HG02973 (cell line): ENCODE measurements around the gene ARHGAP24.

ENCODE experiments used
- ATAC-seq: cut with Tn5 transposase; IDR thresholded peaks from one replicate; pipeline ENCODE4 v1.9.1; 2021; ENCODE audit warnings: moderate library complexity; ENCODE audit not compliant: unreplicated experiment

The ARHGAP24 gene

DNA sequence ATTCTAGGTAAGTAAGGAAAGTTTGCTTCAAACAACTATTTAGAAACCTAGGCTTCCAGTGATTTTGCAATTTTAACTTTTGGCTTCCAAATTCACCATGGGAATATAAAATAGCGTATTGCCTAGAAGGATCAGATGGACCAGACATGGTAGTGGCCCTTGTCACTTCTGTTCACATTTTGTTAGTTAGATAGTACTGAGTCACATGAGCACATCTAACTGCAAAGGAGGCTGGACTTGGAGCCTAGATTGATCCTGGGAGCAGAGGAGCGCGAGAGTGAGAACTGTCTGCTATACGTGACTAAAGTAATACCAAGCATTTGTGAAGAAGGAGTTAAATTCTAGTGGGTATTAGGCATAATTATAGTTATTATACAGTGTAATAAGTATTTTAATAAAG lies 102.4 kb downstream of the ARHGAP24 start:
- ATAC-seq, result no peak

- ATAC-seq, result no peak
Observed at GRCh38 chr4:85579942-85580341, 105.0 kb downstream of the ARHGAP24 start.

DNA sequence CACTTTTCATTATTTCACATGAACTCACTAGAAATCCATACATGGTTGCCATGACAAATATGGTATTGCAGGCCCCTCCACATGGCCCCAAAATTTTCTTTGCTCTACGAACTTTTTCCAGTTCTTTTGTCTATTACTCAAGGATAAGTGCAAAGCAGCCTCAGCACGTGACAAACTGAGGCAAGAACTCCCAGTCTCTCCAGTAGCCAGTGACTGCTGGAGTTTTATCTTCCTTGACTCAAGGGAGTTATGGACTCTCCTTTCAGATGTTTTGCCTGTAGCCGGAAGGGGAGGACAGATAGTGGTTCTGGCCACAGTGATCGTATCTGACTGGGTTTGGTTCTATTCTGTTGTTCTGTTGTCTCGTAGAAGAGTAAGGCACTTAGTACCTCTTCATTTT lies 105.5 kb downstream of the ARHGAP24 start:
- ATAC-seq, result no peak

- ATAC-seq, result no peak
Observed at GRCh38 chr4:85587952-85588351, 113.0 kb downstream of the ARHGAP24 start.

DNA sequence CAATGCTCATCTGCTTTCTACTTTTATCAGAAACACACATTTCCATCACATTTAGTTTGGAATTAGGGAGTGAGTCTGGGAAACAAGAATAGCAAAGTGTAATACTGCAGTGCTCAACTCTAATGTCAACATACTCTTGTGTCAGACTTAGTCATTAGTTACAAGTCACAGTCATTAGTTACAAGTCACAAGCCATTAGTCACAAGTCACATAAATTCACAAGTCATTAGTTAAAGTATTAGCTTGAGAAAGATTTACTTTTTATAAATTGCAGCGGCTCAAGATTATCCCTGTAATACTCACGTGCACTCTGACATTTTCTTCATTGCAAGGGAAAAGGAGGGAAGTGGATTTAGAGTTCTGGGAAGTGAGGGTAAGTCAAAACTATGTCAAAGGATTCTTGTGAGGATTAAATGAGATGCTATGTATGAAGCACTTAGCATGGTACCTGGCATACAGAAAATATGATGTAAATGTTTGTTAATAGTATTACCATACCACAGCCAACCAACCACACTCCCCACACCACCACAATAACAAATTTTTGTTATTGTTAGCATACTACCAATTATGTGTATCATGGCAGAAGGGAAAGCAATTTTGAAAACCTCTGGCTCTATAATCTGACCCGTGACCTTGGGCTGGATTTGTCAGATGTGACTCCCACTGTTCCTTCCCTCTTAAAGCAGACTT lies 116.6 kb downstream of the ARHGAP24 start:
- ATAC-seq, result no peak

- no peak for ATAC-seq
Observed at GRCh38 chr4:85595098-85595775, 120.3 kb downstream of the ARHGAP24 start.

DNA sequence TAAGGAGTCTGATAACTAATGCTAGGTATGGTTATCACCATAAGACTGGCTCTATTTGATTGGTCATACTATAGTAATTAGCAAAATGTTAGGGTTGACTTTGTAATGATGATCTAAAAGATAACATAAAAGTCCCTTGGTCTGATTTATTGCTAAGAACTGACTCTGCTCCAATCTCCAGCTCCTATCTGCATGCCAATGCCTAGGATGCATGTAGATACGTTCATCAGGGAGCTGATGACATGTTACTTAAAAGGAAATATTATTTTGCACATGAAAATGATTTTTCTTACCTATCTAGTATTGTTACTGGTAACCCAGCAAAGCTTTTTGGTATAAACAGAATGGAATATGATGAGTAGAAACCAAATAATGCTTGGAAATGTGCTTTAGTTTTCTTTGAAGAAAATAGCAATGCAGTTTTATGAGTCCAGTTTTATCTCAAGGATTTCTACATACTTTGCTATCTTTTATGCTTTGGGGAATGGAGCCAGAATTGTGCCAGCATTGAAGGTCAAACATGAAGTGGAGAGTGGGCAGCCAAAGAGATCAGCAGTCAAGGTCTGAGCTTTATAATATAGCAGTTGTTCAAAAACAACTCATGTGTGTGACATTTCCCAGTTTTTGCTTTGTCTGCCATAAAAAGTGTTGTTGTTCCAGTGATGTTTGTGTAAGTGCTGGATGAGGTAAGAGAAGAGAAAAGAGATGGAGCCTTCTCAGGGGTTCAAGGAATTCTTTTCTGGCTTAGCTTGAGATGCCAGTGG lies 121.0 kb downstream of the ARHGAP24 start:
- no peak for ATAC-seq

DNA sequence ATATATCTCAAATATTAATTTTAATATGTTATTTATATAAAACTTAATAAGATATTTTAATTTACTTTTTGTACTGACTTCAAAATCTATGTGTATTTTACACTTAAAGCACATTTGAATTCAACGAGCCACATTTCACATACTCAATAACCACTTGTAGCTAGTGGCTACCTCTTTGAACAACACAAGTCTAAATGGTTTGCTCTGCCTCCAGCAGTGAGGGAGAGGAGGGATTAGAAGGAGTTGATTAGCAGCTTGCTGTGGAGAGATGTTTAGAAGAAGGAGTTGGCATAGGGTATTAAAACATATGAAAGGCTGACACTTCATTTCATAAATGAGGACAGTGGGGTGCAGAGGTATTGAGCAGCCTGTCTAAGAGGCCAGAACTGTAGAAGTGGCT lies 124.0 kb downstream of the ARHGAP24 start:
- no peak for ATAC-seq

DNA sequence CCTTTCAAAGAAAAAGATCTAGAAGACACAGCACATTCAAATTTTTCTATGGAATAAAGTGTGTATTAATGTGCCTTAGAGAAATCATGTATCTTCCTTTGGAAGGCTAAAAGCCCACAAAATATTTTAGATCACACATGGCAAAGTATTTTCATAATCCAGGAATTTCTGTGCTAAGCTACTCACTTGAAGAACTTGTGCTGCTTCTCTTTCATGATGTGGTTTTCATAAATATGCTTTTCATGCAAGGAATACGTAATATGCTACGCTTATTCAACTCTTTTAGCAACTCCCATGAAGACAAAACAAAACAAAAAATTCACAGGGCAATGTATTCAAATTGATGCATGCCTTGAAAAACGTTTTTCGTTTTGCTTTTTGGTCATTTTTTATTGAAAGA lies 125.6 kb downstream of the ARHGAP24 start:
- no peak for ATAC-seq

DNA sequence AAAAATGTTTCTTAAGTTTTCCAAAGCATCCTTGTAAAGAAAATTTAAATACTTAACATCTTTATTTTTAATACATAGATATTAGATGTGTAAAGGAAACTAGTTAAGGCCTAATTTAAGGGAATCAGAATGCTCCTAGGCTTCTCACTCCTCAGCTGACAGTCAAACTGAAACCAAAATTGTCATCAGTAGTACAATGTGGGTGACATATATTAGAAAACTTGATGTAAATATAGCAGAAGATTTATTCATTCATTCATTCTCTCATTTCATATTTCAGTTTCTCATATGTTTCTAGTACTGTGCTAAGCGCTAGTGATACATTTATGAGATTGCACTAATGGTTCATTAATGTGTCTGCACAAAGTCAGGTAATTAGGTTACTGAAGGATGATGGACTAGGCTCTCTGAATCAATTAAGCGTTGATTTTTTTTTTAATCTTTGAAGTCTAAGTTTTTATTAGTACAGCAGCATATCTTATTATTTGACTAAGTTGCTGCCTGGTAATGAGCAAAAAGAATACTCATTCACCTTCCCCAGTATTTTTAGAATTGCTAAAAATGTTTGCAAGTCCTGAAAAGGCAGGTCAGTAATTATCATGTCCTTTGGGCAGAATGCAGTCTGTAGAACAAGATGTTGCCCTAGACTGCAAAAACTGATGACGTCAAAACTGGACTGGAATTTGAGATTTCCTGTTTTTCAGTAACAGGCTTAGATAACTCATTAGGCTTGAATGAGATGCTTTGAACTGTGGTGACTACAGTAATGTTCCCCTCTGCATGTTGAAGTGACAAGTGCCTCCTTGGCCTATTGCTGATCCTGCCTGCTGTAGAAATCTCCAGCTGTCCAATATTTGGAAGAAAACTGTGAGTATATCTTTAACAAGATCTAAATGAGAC lies 128.7 kb downstream of the ARHGAP24 start:
- peak; percentile 64 for ATAC-seq

DNA sequence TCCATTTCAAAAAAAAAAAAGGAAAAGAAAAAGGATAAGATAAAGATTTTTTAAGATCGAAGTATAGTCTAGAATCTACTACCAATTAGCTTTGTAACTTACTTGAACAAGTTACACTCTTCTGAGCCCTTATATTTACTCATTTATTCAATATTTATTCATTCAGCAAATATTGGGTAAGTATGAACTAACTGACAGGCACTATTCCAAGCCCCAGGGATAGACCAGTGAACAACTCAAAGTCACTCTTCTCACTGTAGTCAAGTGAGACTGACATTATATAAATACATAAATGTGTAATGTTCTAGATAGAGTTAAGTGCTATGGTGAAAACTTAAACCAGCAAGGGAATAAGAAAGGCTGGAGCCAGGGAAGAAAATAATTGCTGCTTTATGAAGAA lies 131.6 kb downstream of the ARHGAP24 start:
- no peak for ATAC-seq

- peak; percentile 65 for ATAC-seq
Observed at GRCh38 chr4:85607624-85608023, 132.7 kb downstream of the ARHGAP24 start.

- peak; percentile 92 for ATAC-seq
Observed at GRCh38 chr4:85610450-85610849, 135.5 kb downstream of the ARHGAP24 start.

DNA sequence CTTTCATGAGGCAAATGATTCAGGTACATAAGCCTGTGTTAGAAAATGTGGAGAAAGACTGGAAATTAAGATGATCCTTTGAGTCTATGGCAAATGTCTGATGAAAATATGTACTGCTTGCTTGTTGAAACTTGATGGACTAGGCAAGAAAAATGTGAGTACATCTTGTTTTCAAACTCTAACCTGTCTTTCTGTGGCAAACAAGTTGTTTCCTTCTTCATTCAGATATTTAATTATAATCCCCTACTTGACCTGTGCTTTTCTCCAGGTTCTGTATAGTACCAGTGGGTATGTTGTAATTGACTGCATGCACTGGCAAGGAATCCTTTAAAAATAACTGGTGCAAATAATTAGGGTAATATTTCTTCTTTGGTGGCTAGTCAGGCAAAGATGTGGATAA lies 136.7 kb downstream of the ARHGAP24 start:
- no peak for ATAC-seq

GRCh38 chr4:85613901-85614300 lies 139.0 kb downstream of the ARHGAP24 start:
- no peak for ATAC-seq

GRCh38 chr4:85615952-85616351 lies 141.0 kb downstream of the ARHGAP24 start:
- no peak for ATAC-seq

- no peak for ATAC-seq
Observed at GRCh38 chr4:85617202-85617601, 142.3 kb downstream of the ARHGAP24 start.

- ATAC-seq, result no peak
Observed at GRCh38 chr4:85632981-85633380, 158.0 kb downstream of the ARHGAP24 start.

- ATAC-seq, result no peak
Observed at GRCh38 chr4:85637778-85638177, 162.8 kb downstream of the ARHGAP24 start.

DNA sequence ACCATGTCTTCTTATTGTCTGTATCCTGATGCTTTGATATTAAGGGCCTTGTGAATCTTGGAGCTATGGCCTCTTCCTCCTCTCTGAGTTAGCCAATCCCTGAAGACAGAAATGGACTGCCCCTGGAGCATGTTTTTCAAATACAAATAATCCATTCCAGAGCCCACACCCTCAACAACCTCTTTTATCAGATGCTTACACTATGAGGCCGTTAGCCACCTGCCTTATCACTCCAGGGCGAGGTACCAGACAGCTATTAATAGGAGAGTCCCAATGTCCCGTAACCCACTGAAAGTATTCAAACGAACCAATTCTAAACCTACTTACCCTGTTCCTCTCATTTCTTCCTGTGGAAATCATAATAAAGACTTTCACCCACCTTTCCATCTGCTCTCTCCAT lies 165.0 kb downstream of the ARHGAP24 start:
- ATAC-seq, result no peak
